HEK293T (cell line): ENCODE data around the gene MRFAP1.
"Not testable (repeated sequence)": the region's sequence is repeated elsewhere in the genome, so short reads cannot be mapped to it uniquely, and the experiment has no call there.

ENCODE experiments used
- CTCF ChIA-PET: fragments of 350-600 bp; formaldehyde crosslinking; extraction: SDS; loops from one replicate; lab custom pipeline; 2021; ENCODE audit warnings: antibody characterized with exemption, inconsistent platforms; lab: Yijun Ruan, JAX
- POLR2A ChIA-PET: fragments of 350-600 bp; formaldehyde crosslinking; extraction: SDS; loops from one replicate; lab custom pipeline; 2020; ENCODE audit warnings: antibody characterized with exemption, inconsistent platforms; lab: Yijun Ruan, JAX
- DNase-seq: peaks from one replicate; pipeline ENCODE4 v3.0.0; 2012; ENCODE audit warnings: mixed read lengths; ENCODE audit errors: extremely low spot score
- ARNT ChIP-seq: fragments of 450-650 bp; IDR thresholded peaks from 2 replicates; pipeline ENCODE4 v1.6.1; 2017; ENCODE audit warnings: mild to moderate bottlenecking
- BHLHE40 ChIP-seq: fragments of 450-650 bp; IDR thresholded peaks from 2 replicates; pipeline ENCODE4 v1.6.1; 2016; ENCODE audit warnings: mild to moderate bottlenecking, moderate library complexity, borderline replicate concordance
- CTBP1 ChIP-seq: fragments of 450-650 bp; IDR thresholded peaks from 2 replicates; pipeline ENCODE4 v1.6.1; 2016; ENCODE audit warnings: borderline replicate concordance
- ELF4 ChIP-seq: fragments of 450-650 bp; IDR thresholded peaks from 2 replicates; pipeline ENCODE4 v1.6.1; 2017; ENCODE audit warnings: antibody characterized with exemption
- FOXA1 ChIP-seq: fragments of 450-650 bp; IDR thresholded peaks from 2 replicates; pipeline ENCODE4 v1.6.1; 2016; ENCODE audit warnings: mild to moderate bottlenecking
- FOXM1 ChIP-seq: fragments of 450-650 bp; IDR thresholded peaks from 2 replicates; pipeline ENCODE4 v1.6.1; 2017; ENCODE audit warnings: mild to moderate bottlenecking, borderline replicate concordance
- HDGF ChIP-seq: fragments of 450-650 bp; IDR thresholded peaks from 2 replicates; pipeline ENCODE4 v1.6.1; 2017; ENCODE audit warnings: antibody characterized with exemption, borderline replicate concordance
- L3MBTL2 ChIP-seq: fragments of 450-650 bp; conservative IDR thresholded peaks from 2 replicates; pipeline ENCODE4 v1.6.1; 2016; ENCODE audit warnings: mild to moderate bottlenecking
- LEF1 ChIP-seq: fragments of 450-650 bp; IDR thresholded peaks from 2 replicates; pipeline ENCODE4 v1.6.1; 2017; ENCODE audit warnings: mild to moderate bottlenecking, borderline replicate concordance
- NFRKB ChIP-seq: fragments of 450-650 bp; IDR thresholded peaks from 2 replicates; pipeline ENCODE4 v1.6.1; 2016; ENCODE audit warnings: mild to moderate bottlenecking, moderate library complexity
- PKNOX1 ChIP-seq: fragments of 450-650 bp; IDR thresholded peaks from 2 replicates; pipeline ENCODE4 v1.6.1; 2016
- SP1 ChIP-seq: fragments of 450-650 bp; IDR thresholded peaks from 2 replicates; pipeline ENCODE4 v1.6.1; 2017
- SUZ12 ChIP-seq: fragments of 450-650 bp; IDR thresholded peaks from 2 replicates; pipeline ENCODE4 v1.6.1; 2016; ENCODE audit warnings: mild to moderate bottlenecking
- TARDBP ChIP-seq: fragments of 450-650 bp; IDR thresholded peaks from 2 replicates; pipeline ENCODE4 v1.6.1; 2016
- ZNF384 ChIP-seq: fragments of 450-650 bp; IDR thresholded peaks from 2 replicates; pipeline ENCODE4 v1.6.1; 2016

Gene MRFAP1

GRCh38 chr4:6644792-6645530 is 4.5 kb downstream of the MRFAP1 start:
- POLR2A ChIA-PET = interaction anchor here (0.7 to 5.8 kb wide), 4 partner anchors 11 to 65 kb away, joined by 3 to 79 read pairs (median 4); partner anchors contain the start of gene MRFAP1L1
- TF ChIP-seq FOXA1 = no peak
- TF ChIP-seq PKNOX1 = no peak
- no peak for TF ChIP-seq LEF1
- TF ChIP-seq HDGF = no peak
- TF ChIP-seq ZNF384 = no peak
- no peak for TF ChIP-seq CTBP1
- TF ChIP-seq TARDBP = no peak
- no peak for DNase-seq
- CTCF ChIA-PET = no interaction called here

- ChIA-PET POLR2A (interaction anchor here (0.7 kb wide), 1 partner anchor 12 kb away, joined by 3 read pairs; no protein-coding TSS in a partner anchor), CTCF (no interaction called here)
- TF ChIP-seq CTBP1 = no peak
- no peak for DNase-seq
Measured at GRCh38 chr4:6647169-6647568, 6.7 kb downstream of the MRFAP1 start.

- no peak for DNase-seq
- TF ChIP-seq TARDBP = no peak
- no peak for TF ChIP-seq NFRKB
- TF ChIP-seq FOXA1 = no peak
- ChIA-PET CTCF (no interaction called here), POLR2A (no interaction called here)
Measured at GRCh38 chr4:6647582-6648230, 7.2 kb downstream of the MRFAP1 start.

- POLR2A ChIA-PET = interaction anchor here (0.5 kb wide), 1 partner anchor 11 kb away, joined by 3 read pairs; no protein-coding TSS in a partner anchor
- DNase-seq = no peak
Measured at GRCh38 chr4:6649216-6649615, 8.7 kb downstream of the MRFAP1 start.

GRCh38 chr4:6654211-6654610 is 13.7 kb downstream of the MRFAP1 start:
- POLR2A ChIA-PET = interaction anchor here (3.7 kb wide), 1 partner anchor 12 kb away, joined by 24 read pairs; the partner anchor contains the start of gene MRFAP1
- CTCF ChIA-PET = not testable (repeated sequence)

More at GRCh38 chr4:6649216-6649615, 8.7 kb downstream of the MRFAP1 start:
- CTCF ChIA-PET = no interaction called here
- no peak for TF ChIP-seq PKNOX1
- TF ChIP-seq ELF4 = no peak
- no peak for TF ChIP-seq ARNT
- no peak for TF ChIP-seq SUZ12
- TF ChIP-seq LEF1 = no peak
- no peak for TF ChIP-seq CTBP1

GRCh38 chr4:6655291-6655690 is 14.8 kb downstream of the MRFAP1 start:
- CTCF ChIA-PET, DNase-seq: not testable (repeated sequence)
- POLR2A ChIA-PET = interaction anchor here (1.8 to 2.5 kb wide), 2 partner anchors 15 to 18 kb away, joined by 6 to 10 read pairs; partner anchors contain the start of gene MRFAP1

More at GRCh38 chr4:6654211-6654610, 13.7 kb downstream of the MRFAP1 start:
- not testable (repeated sequence) for DNase-seq

GRCh38 chr4:6655924-6656323 is 15.4 kb downstream of the MRFAP1 start:
- DNase-seq = no peak
- ChIA-PET POLR2A (interaction anchor here (1.2 to 2.5 kb wide), 3 partner anchors 15 to 60 kb away, joined by 4 to 10 read pairs (median 6); partner anchors contain the start of genes BLOC1S4 and MRFAP1), CTCF (no interaction called here)
- TF ChIP-seq NFRKB = no peak
- TF ChIP-seq BHLHE40 = no peak
- TF ChIP-seq PKNOX1 = no peak
- no peak for TF ChIP-seq L3MBTL2
- TF ChIP-seq FOXA1 = no peak
- TF ChIP-seq ARNT = no peak
- TF ChIP-seq CTBP1 = no peak
- no peak for TF ChIP-seq TARDBP
- no peak for TF ChIP-seq LEF1
- no peak for TF ChIP-seq ELF4
- no peak for TF ChIP-seq ZNF384
- TF ChIP-seq FOXM1 = no peak
- TF ChIP-seq SP1 = no peak
